ENCODE results near the gene DNAI1.

The DNAI1 gene

GRCh38 chr9:34491596-34491995 is 33.0 kb downstream of the DNAI1 start:
- Histone ChIP-seq H2AFZ (ENCODE audit: low read depth) (no peak overlapping the region), H3K4me3 (IDR thresholded peaks at IDR 0.05; ENCODE audit: insufficient read depth, low read depth, low read length) (no peak overlapping the region), H3K36me3 (ENCODE audit: insufficient read depth) (no peaks in the 10 kb centered on the region), H3K79me2 (ENCODE audit: insufficient read depth, low read depth) (no peaks in the 10 kb centered on the region), H4K20me1 (ENCODE audit: insufficient read depth) (no peaks in the 10 kb centered on the region), H3K4me2 (no peak overlapping the region), H3K27me3 (ENCODE audit: insufficient read depth, low read depth) (no peaks in the 10 kb centered on the region), H3K4me1 (ENCODE audit: low read depth, poor library complexity, severe bottlenecking) (no peaks in the 10 kb centered on the region), H3K27ac (no peak overlapping the region), H3K9ac (no peak overlapping the region)
- TF ChIP-seq CTCF (conservative IDR thresholded peaks at IDR 0.05; ENCODE audit: low read depth, low read length) = no peak

- no peak overlapping the region for H3K4me3 ChIP-seq (IDR thresholded peaks at IDR 0.05; ENCODE audit: insufficient read depth, low read depth, low read length)
- H3K4me1 ChIP-seq (ENCODE audit: low read depth, poor library complexity, severe bottlenecking) = no peaks in the 10 kb centered on the region
- no peaks in the 10 kb centered on the region for H3K79me2 ChIP-seq (ENCODE audit: insufficient read depth, low read depth)
- no peak overlapping the region for H3K27ac ChIP-seq
- H3K9ac ChIP-seq = no peak overlapping the region
- no peak overlapping the region for H2AFZ ChIP-seq (ENCODE audit: low read depth)
- H3K27me3 ChIP-seq (ENCODE audit: insufficient read depth, low read depth) = no peaks in the 10 kb centered on the region
- no peak overlapping the region for H3K4me2 ChIP-seq
- H3K36me3 ChIP-seq (ENCODE audit: insufficient read depth) = no peaks in the 10 kb centered on the region
- TF ChIP-seq CTCF (conservative IDR thresholded peaks at IDR 0.05; ENCODE audit: low read depth, low read length) = peak; percentile 23
- no peaks in the 10 kb centered on the region for H4K20me1 ChIP-seq (ENCODE audit: insufficient read depth)
Measured at GRCh38 chr9:34492051-34492450, 33.4 kb downstream of the DNAI1 start.

GRCh38 chr9:34493972-34494535 is 35.4 kb downstream of the DNAI1 start:
- Histone ChIP-seq H3K9ac (no peak overlapping the region), H3K4me3 (IDR thresholded peaks at IDR 0.05; ENCODE audit: insufficient read depth, low read depth, low read length) (no peak overlapping the region), H3K27ac (no peak overlapping the region), H3K4me1 (ENCODE audit: low read depth, poor library complexity, severe bottlenecking) (no peaks in the 10 kb centered on the region), H3K27me3 (ENCODE audit: insufficient read depth, low read depth) (peaks cover 2% of the 10 kb centered on the region; the same call in 1 of the 2 replicates), H2AFZ (ENCODE audit: low read depth) (no peak overlapping the region), H3K79me2 (ENCODE audit: insufficient read depth, low read depth) (no peaks in the 10 kb centered on the region), H4K20me1 (ENCODE audit: insufficient read depth) (no peaks in the 10 kb centered on the region), H3K36me3 (ENCODE audit: insufficient read depth) (no peaks in the 10 kb centered on the region), H3K4me2 (no peak overlapping the region)
- TF ChIP-seq CTCF (conservative IDR thresholded peaks at IDR 0.05; ENCODE audit: low read depth, low read length) = no peak

- Histone ChIP-seq H3K27me3 (ENCODE audit: insufficient read depth, low read depth) (peaks cover 2% of the 10 kb centered on the region; the same call in 1 of the 2 replicates), H3K4me1 (ENCODE audit: low read depth, poor library complexity, severe bottlenecking) (no peaks in the 10 kb centered on the region), H3K79me2 (ENCODE audit: insufficient read depth, low read depth) (no peaks in the 10 kb centered on the region), H4K20me1 (ENCODE audit: insufficient read depth) (no peaks in the 10 kb centered on the region), H3K27ac (no peak overlapping the region), H3K9ac (no peak overlapping the region), H3K4me3 (IDR thresholded peaks at IDR 0.05; ENCODE audit: insufficient read depth, low read depth, low read length) (no peak overlapping the region), H3K4me2 (no peak overlapping the region), H2AFZ (ENCODE audit: low read depth) (no peak overlapping the region), H3K36me3 (ENCODE audit: insufficient read depth) (no peaks in the 10 kb centered on the region)
- no peak for TF ChIP-seq CTCF (conservative IDR thresholded peaks at IDR 0.05; ENCODE audit: low read depth, low read length)
Measured at GRCh38 chr9:34496149-34496712, 37.6 kb downstream of the DNAI1 start.
